GM23338 (cell line): ENCODE results near the gene HOXC5. TPM values are rescaled to one million over a fixed set of nuclear protein-coding genes. Genes with fewer than 3 reads are reported as not detected.

ENCODE experiments used
- ATAC-seq: fragments of 200-7000 bp; cut with Tn5 transposase; 3 replicates; pipeline ENCODE4 v1.9.1; 2020
- DNase-seq: peaks from one replicate; pipeline ENCODE4 v3.0.0-alpha.2; 2015; ENCODE audit warnings: low spot score
- H2AFZ ChIP-seq: fragments of 200-600 bp; sonication (generic); 2 replicates; pipeline ENCODE4 v1.8.0; 2016; ENCODE audit warnings: antibody characterized with exemption, mild to moderate bottlenecking, moderate library complexity
- H3F3A ChIP-seq: fragments of 200-600 bp; sonication (generic); replicated peaks from 2 replicates; pipeline ENCODE4 v1.8.0; 2017; ENCODE audit warnings: antibody characterized with exemption, mixed run types, low read depth
- H3K27ac ChIP-seq: fragments of 200-600 bp; sonication (generic); 2 replicates; pipeline ENCODE4 v1.6.1; 2016; ENCODE audit warnings: low read depth
- H3K27me3 ChIP-seq: fragments of 200-600 bp; sonication (generic); 2 replicates; pipeline ENCODE4 v1.8.0; 2016; ENCODE audit warnings: mild to moderate bottlenecking, mixed run types, moderate library complexity; ENCODE audit not compliant: insufficient read depth
- H3K36me3 ChIP-seq: fragments of 200-600 bp; sonication (generic); 2 replicates; pipeline ENCODE4 v1.8.0; 2016; ENCODE audit warnings: mild to moderate bottlenecking; ENCODE audit not compliant: insufficient read depth
- H3K4me1 ChIP-seq: fragments of 200-600 bp; sonication (generic); 2 replicates; pipeline ENCODE4 v1.8.0; 2016; ENCODE audit warnings: mild to moderate bottlenecking, moderate library complexity; ENCODE audit not compliant: insufficient read depth
- H3K4me2 ChIP-seq: fragments of 200-600 bp; sonication (generic); 2 replicates; pipeline ENCODE4 v1.7.1; 2017; ENCODE audit warnings: mixed run types
- H3K4me3 ChIP-seq: fragments of 200-600 bp; sonication (generic); 2 replicates; pipeline ENCODE4 v1.6.1; 2016; ENCODE audit warnings: mixed run types
- H3K79me2 ChIP-seq: fragments of 200-600 bp; sonication (generic); replicated peaks from 2 replicates; pipeline ENCODE4 v1.8.0; 2017; ENCODE audit warnings: mild to moderate bottlenecking; ENCODE audit not compliant: insufficient read depth
- H3K9me2 ChIP-seq: fragments of 200-600 bp; sonication (generic); 2 replicates; pipeline ENCODE4 v1.8.0; 2017; ENCODE audit not compliant: insufficient read depth
- H4K20me1 ChIP-seq: fragments of 200-600 bp; sonication (generic); replicated peaks from 2 replicates; pipeline ENCODE4 v1.8.0; 2017; ENCODE audit warnings: mild to moderate bottlenecking; ENCODE audit not compliant: insufficient read depth
- H3K27ac Mint-ChIP-seq: 2 replicates; pipeline ENCODE4 v1.8.0; 2020; ENCODE audit warnings: inconsistent platforms, mild to moderate bottlenecking, moderate library complexity, mixed read lengths
- H3K27me3 Mint-ChIP-seq: 3 replicates; pipeline ENCODE4 v1.8.0; 2022; ENCODE audit warnings: low read depth, mild to moderate bottlenecking, moderate library complexity, mixed read lengths, inconsistent platforms; ENCODE audit not compliant: insufficient read depth, poor library complexity
- H3K36me3 Mint-ChIP-seq: 3 replicates; pipeline ENCODE4 v1.8.0; 2021; ENCODE audit warnings: low read depth, mild to moderate bottlenecking, inconsistent platforms, moderate library complexity, mixed read lengths
- H3K4me1 Mint-ChIP-seq: 3 replicates; pipeline ENCODE4 v1.8.0; 2020; ENCODE audit warnings: mild to moderate bottlenecking, inconsistent platforms, mixed read lengths
- H3K4me3 Mint-ChIP-seq: 3 replicates; pipeline ENCODE4 v1.8.0; 2021; ENCODE audit warnings: moderate library complexity, mild to moderate bottlenecking, inconsistent platforms, mixed read lengths
- H3K9me3 Mint-ChIP-seq: 3 replicates; pipeline ENCODE4 v1.8.0; 2020; ENCODE audit warnings: moderate library complexity, mild to moderate bottlenecking, inconsistent platforms, mixed read lengths
- CREB1 ChIP-seq: fragments of 250-450 bp; sonication (Bioruptor Pico); IDR thresholded peaks from 2 replicates; pipeline ENCODE4 v1.5.0; 2020; ENCODE audit warnings: low read depth, mild to moderate bottlenecking, moderate library complexity
- EZH2 ChIP-seq: fragments of 200-600 bp; sonication (generic); IDR thresholded peaks from one replicate; pipeline ENCODE4 v1.8.0; 2017; ENCODE audit warnings: antibody characterized with exemption, mild to moderate bottlenecking, low read depth; ENCODE audit not compliant: unreplicated experiment
- EZH2phosphoT487 ChIP-seq: fragments of 200-600 bp; sonication (generic); IDR thresholded peaks from one replicate; pipeline ENCODE4 v1.8.1; 2018; ENCODE audit warnings: antibody characterized with exemption; ENCODE audit not compliant: unreplicated experiment
- JUNB ChIP-seq: IDR thresholded peaks from one replicate; pipeline ENCODE4 v1.6.1; 2016; ENCODE audit warnings: antibody characterized with exemption; ENCODE audit not compliant: unreplicated experiment
- NANOG ChIP-seq: IDR thresholded peaks from 2 replicates; pipeline ENCODE4 v1.6.1; 2016; ENCODE audit warnings: antibody characterized with exemption, borderline replicate concordance
- POLR2AphosphoS5 ChIP-seq: IDR thresholded peaks from 2 replicates; pipeline ENCODE4 v1.6.1; 2016; ENCODE audit warnings: antibody characterized with exemption, low read depth
- STAT1 ChIP-seq: IDR thresholded peaks from one replicate; pipeline ENCODE4 v1.6.1; 2016; ENCODE audit warnings: antibody characterized with exemption; ENCODE audit not compliant: unreplicated experiment
- ZNF114 ChIP-seq: fragments of 250-450 bp; sonication (Bioruptor Pico); IDR thresholded peaks from 2 replicates; pipeline ENCODE4 v1.5.0; 2020; ENCODE audit warnings: mild to moderate bottlenecking, moderate library complexity
- ZNF331 ChIP-seq: fragments of 250-450 bp; sonication (Bioruptor Pico); IDR thresholded peaks from 2 replicates; pipeline ENCODE4 v1.5.0; 2020; ENCODE audit warnings: low read depth, mild to moderate bottlenecking, moderate library complexity
- ZNF462 ChIP-seq: fragments of 250-450 bp; sonication (Bioruptor Pico); IDR thresholded peaks from 2 replicates; pipeline ENCODE4 v1.5.0; 2020; ENCODE audit warnings: mild to moderate bottlenecking, moderate library complexity
- polyA plus RNA-seq: library from polyadenylated mRNA; unstranded; fragments of >200 nt; fragmentation: Nextera tagmentation; extraction: Ambion mirVana; gene quantifications from 2 replicates; pipeline ENCODE4 v1.2.1, GENCODE V29; 2016
- total RNA-seq: library from RNA; depleted of rRNA; stranded (reverse); fragments of >200 nt; shearing (Covaris generic); gene quantifications from 2 replicates; pipeline ENCODE4 v1.2.3, GENCODE V29; 2014
- TF ChIP-seq, protein P1 (sequence below), 2 experiments: fragments of 200-600 bp in 1 of 2; sonication (generic) in 1 of 2; conservative IDR thresholded peaks; 2 replicates each; pipeline versions ENCODE4 v1.5.1 to v1.6.1; 2016 to 2017; ENCODE audit warnings: antibody characterized with exemption in 2 of 2, low read depth in 2 of 2, mild to moderate bottlenecking in 2 of 2, moderate library complexity in 1 of 2
- TF ChIP-seq, protein P2 (sequence below): IDR thresholded peaks from 2 replicates; pipeline ENCODE4 v1.6.1; 2016; ENCODE audit warnings: antibody characterized with exemption
- TF ChIP-seq, protein P3 (sequence below): IDR thresholded peaks from one replicate; pipeline ENCODE4 v1.6.1; 2018; ENCODE audit warnings: antibody characterized with exemption; ENCODE audit not compliant: unreplicated experiment

The HOXC5 gene
- total and polyA plus RNA-seq, 2 experiments from 2014 or later = not detected

DNA sequence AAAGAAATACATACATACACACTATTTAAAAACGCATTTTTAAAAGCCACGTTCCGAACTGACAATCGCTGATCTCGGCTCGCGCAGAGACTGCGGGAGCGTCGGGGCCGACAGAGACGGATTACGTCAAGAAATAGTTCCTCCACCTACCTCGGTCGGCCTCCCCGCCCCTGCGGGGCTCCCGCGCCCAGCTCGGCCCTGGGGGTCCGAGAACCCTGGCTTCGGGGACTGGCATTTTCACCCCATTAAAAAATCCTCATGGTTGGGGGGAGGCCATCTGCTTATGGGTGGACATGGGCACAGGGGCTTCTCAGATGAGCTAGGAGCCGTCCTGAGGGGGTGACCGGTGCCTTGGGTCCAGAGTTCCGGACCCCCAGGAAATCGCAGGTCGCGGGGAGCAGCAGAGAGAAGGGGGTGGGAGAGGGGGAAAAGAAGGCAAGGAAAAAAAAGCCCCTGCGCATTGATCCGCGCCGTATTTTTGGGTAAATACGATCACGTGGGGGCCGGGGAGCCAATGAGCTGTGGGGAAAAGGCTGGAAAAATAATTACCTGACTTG, 33.2 kb upstream of the HOXC5 start:
- Histone ChIP-seq H3K4me2 (peak overlapping the region; percentile 77), H3K36me3 (no peaks in the 10 kb centered on the region), H3K79me2 (no peaks in the 10 kb centered on the region), H3K4me3 (peak overlapping the region; percentile 47), H3K4me1 (peaks cover 24% of the 10 kb centered on the region), H2AFZ (no peak overlapping the region), H3K27ac (no peak overlapping the region), H3F3A (peaks cover 34% of the 10 kb centered on the region), H3K27me3 (peaks cover 100% of the 10 kb centered on the region), H4K20me1 (peaks cover 24% of the 10 kb centered on the region), H3K9me2 (no peaks in the 10 kb centered on the region)
- Mint-ChIP-seq H3K27ac (no peak overlapping the region), H3K27me3 (peaks cover 100% of the 10 kb centered on the region), H3K4me1 (peaks cover 35% of the 10 kb centered on the region), H3K4me3 (peak overlapping the region; percentile 52), H3K36me3 (no peaks in the 10 kb centered on the region), H3K9me3 (peaks cover 3% of the 10 kb centered on the region)
- no peak for TF ChIP-seq ZNF462
- no peak for TF ChIP-seq NANOG
- no peak for TF ChIP-seq POLR2AphosphoS5
- peak; percentile 90 for TF ChIP-seq EZH2phosphoT487
- no peak for TF ChIP-seq ZNF331 (CRISPR knock-in tag)
- TF ChIP-seq CREB1 (CRISPR knock-in tag) = no peak
- TF ChIP-seq JUNB = no peak
- TF ChIP-seq STAT1 = no peak
- TF ChIP-seq, protein P1, sequence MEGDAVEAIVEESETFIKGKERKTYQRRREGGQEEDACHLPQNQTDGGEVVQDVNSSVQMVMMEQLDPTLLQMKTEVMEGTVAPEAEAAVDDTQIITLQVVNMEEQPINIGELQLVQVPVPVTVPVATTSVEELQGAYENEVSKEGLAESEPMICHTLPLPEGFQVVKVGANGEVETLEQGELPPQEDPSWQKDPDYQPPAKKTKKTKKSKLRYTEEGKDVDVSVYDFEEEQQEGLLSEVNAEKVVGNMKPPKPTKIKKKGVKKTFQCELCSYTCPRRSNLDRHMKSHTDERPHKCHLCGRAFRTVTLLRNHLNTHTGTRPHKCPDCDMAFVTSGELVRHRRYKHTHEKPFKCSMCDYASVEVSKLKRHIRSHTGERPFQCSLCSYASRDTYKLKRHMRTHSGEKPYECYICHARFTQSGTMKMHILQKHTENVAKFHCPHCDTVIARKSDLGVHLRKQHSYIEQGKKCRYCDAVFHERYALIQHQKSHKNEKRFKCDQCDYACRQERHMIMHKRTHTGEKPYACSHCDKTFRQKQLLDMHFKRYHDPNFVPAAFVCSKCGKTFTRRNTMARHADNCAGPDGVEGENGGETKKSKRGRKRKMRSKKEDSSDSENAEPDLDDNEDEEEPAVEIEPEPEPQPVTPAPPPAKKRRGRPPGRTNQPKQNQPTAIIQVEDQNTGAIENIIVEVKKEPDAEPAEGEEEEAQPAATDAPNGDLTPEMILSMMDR (conservative IDR thresholded peaks at IDR 0.05; ENCODE audit: low read depth in 2 of 2) = no peak
- TF ChIP-seq ZNF114 = no peak
- TF ChIP-seq, protein P2, sequence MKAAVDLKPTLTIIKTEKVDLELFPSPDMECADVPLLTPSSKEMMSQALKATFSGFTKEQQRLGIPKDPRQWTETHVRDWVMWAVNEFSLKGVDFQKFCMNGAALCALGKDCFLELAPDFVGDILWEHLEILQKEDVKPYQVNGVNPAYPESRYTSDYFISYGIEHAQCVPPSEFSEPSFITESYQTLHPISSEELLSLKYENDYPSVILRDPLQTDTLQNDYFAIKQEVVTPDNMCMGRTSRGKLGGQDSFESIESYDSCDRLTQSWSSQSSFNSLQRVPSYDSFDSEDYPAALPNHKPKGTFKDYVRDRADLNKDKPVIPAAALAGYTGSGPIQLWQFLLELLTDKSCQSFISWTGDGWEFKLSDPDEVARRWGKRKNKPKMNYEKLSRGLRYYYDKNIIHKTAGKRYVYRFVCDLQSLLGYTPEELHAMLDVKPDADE = no peak
- TF ChIP-seq, protein P3, sequence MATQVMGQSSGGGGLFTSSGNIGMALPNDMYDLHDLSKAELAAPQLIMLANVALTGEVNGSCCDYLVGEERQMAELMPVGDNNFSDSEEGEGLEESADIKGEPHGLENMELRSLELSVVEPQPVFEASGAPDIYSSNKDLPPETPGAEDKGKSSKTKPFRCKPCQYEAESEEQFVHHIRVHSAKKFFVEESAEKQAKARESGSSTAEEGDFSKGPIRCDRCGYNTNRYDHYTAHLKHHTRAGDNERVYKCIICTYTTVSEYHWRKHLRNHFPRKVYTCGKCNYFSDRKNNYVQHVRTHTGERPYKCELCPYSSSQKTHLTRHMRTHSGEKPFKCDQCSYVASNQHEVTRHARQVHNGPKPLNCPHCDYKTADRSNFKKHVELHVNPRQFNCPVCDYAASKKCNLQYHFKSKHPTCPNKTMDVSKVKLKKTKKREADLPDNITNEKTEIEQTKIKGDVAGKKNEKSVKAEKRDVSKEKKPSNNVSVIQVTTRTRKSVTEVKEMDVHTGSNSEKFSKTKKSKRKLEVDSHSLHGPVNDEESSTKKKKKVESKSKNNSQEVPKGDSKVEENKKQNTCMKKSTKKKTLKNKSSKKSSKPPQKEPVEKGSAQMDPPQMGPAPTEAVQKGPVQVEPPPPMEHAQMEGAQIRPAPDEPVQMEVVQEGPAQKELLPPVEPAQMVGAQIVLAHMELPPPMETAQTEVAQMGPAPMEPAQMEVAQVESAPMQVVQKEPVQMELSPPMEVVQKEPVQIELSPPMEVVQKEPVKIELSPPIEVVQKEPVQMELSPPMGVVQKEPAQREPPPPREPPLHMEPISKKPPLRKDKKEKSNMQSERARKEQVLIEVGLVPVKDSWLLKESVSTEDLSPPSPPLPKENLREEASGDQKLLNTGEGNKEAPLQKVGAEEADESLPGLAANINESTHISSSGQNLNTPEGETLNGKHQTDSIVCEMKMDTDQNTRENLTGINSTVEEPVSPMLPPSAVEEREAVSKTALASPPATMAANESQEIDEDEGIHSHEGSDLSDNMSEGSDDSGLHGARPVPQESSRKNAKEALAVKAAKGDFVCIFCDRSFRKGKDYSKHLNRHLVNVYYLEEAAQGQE = no peak
- peak; percentile 92 for TF ChIP-seq EZH2
- ATAC-seq = no peak
- peak; percentile 77 for DNase-seq
